Activated CD4-positive, alpha-beta T cell treated with anti-CD3 and anti-CD28 coated beads, Interleukin-2, amount 10 ng/mL, durations not matched to agents 7 days and 5 days (primary cell): ENCODE measurements around the gene KAZN. TPM values are rescaled to one million over a fixed set of nuclear protein-coding genes. Genes with fewer than 3 reads are reported as not detected.
A peak's percentile ranks its signal among the peaks of the same experiment; 100 is the strongest.
"Not testable (repeated sequence)": the region's sequence is repeated elsewhere in the genome, so short reads cannot be mapped to it uniquely, and the experiment has no call there.

Experiments used
- CTCF ChIA-PET: fragments of 350-600 bp; sonication (Branson Sonifier 250); formaldehyde crosslinking; loops from one replicate; lab custom pipeline; 2021; ENCODE audit warnings: antibody characterized with exemption; lab: Charles Lee
- POLR2A ChIA-PET: fragments of 350-600 bp; sonication (Branson Sonifier 250); formaldehyde crosslinking; loops from one replicate; lab custom pipeline; 2021; ENCODE audit warnings: antibody characterized with exemption; lab: Charles Lee
- DNase-seq: peaks from one replicate; pipeline ENCODE4 v3.0.0-alpha.2; 2020
- H3K27ac Mint-ChIP-seq: one replicate; pipeline ENCODE4 v1.8.0; 2021; ENCODE audit warnings: mild to moderate bottlenecking, moderate library complexity, mixed read lengths
- H3K27me3 Mint-ChIP-seq: one replicate; pipeline ENCODE4 v1.8.0; 2021; ENCODE audit warnings: mixed read lengths
- H3K36me3 Mint-ChIP-seq: one replicate; pipeline ENCODE4 v1.8.0; 2021; ENCODE audit warnings: low read depth, mixed read lengths
- H3K4me1 Mint-ChIP-seq: one replicate; pipeline ENCODE4 v1.8.0; 2021; ENCODE audit warnings: mixed read lengths
- H3K4me3 Mint-ChIP-seq: one replicate; pipeline ENCODE4 v1.8.0; 2021; ENCODE audit warnings: mild to moderate bottlenecking, moderate library complexity, mixed read lengths
- H3K9me3 Mint-ChIP-seq: one replicate; pipeline ENCODE4 v1.8.0; 2021; ENCODE audit warnings: mixed read lengths
- total RNA-seq, 2 experiments: library from RNA; stranded (reverse); gene quantifications; one replicate each; pipeline ENCODE4 v1.2.3, GENCODE V29; 2021

KAZN gene
- total RNA-seq, 2 experiments from 2014 or later: 0.21 to 0.22 TPM

DNA sequence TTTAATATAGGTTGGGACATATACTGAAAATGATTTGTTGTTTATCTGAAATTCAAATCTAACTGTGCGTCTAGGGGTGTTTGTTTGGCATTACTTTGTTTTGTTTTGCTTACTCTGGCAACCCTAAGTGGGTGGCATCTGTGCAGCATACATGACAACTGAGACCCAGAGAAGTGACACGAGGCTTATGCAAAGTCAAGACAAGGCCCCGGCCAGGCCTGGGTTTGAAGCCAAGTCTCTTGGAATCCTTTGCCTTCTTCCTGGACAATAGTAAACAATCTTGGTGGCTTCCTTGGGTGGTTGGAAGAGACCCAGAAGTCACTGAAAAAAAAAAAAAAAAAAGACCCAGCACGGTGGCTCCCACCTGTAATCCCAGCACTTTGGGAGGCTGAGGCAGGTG is 357.5 kb downstream of the KAZN start:
- no peak overlapping the region for H3K27ac Mint-ChIP-seq
- no peak for DNase-seq
- POLR2A ChIA-PET: no interaction called here
- H3K4me1 Mint-ChIP-seq: no peaks in the 10 kb centered on the region
- no peaks in the 10 kb centered on the region for H3K27me3 Mint-ChIP-seq
- H3K9me3 Mint-ChIP-seq: no peaks in the 10 kb centered on the region
- no peak overlapping the region for H3K4me3 Mint-ChIP-seq
- no peaks in the 10 kb centered on the region for H3K36me3 Mint-ChIP-seq
- CTCF ChIA-PET: no interaction called here

GRCh38 chr1:14956579-14957195 is 358.2 kb downstream of the KAZN start:
- H3K27ac Mint-ChIP-seq: no peak overlapping the region
- ChIA-PET POLR2A (no interaction called here), CTCF (no interaction called here)
- no peak overlapping the region for H3K4me3 Mint-ChIP-seq
- H3K36me3 Mint-ChIP-seq: no peaks in the 10 kb centered on the region
- DNase-seq: no peak
- H3K27me3 Mint-ChIP-seq: no peaks in the 10 kb centered on the region
- H3K9me3 Mint-ChIP-seq: no peaks in the 10 kb centered on the region
- H3K4me1 Mint-ChIP-seq: no peaks in the 10 kb centered on the region

DNA sequence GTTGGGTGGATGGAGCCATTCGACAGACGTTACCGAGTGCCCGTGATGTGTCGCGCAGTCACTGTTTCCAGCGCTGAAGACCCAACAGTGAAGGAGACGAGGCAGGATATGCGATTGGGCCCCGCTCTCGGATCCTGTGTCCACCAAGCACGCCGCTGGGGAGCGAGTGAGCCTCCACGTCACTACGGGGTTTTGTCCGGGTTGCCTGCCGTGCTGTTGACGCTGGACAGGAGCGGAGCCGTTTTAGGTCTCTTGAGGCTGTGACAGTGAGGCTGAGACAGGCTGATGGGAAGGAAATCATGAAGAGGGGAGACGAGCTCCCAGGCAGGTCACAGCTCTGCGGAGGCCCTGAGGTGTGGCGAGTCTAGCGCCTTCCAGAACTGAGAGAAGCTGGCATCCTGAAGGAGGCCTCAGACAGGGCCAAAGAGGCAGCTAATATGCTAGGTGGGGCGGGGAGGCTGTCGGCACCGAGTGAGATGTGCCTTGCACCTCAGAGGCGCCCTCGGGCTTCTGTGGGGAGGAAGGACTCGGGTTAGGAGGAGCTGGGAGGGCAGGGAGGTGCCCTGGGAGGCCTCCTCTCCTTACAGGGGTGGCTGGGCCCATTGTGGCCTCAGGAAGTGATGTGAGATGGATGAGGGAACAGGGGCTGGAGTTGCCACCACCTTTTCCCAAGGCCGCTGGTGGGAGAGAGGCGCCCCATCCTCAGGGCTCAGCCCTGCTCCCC is 359.1 kb downstream of the KAZN start:
- POLR2A ChIA-PET: no interaction called here

GRCh38 chr1:14958249-14959058 is 360.0 kb downstream of the KAZN start:
- CTCF ChIA-PET: no interaction called here
- no peaks in the 10 kb centered on the region for H3K36me3 Mint-ChIP-seq
- DNase-seq: no peak
- POLR2A ChIA-PET: no interaction called here
- H3K27me3 Mint-ChIP-seq: no peaks in the 10 kb centered on the region
- no peaks in the 10 kb centered on the region for H3K9me3 Mint-ChIP-seq
- no peak overlapping the region for H3K4me3 Mint-ChIP-seq
- H3K4me1 Mint-ChIP-seq: no peaks in the 10 kb centered on the region
- H3K27ac Mint-ChIP-seq: no peak overlapping the region

More for the DNA sequence above, 359.1 kb downstream of the KAZN start:
- Mint-ChIP-seq H3K27me3 (no peaks in the 10 kb centered on the region), H3K4me3 (no peak overlapping the region), H3K27ac (no peak overlapping the region), H3K36me3 (no peaks in the 10 kb centered on the region), H3K4me1 (no peaks in the 10 kb centered on the region), H3K9me3 (no peaks in the 10 kb centered on the region)
- CTCF ChIA-PET: no interaction called here
- no peak for DNase-seq

GRCh38 chr1:14959059-14959694 is 360.7 kb downstream of the KAZN start:
- H3K27ac Mint-ChIP-seq: no peak overlapping the region
- no peak overlapping the region for H3K4me3 Mint-ChIP-seq
- H3K9me3 Mint-ChIP-seq: no peaks in the 10 kb centered on the region
- ChIA-PET CTCF (no interaction called here), POLR2A (no interaction called here)
- H3K27me3 Mint-ChIP-seq: no peaks in the 10 kb centered on the region
- H3K4me1 Mint-ChIP-seq: no peaks in the 10 kb centered on the region
- no peaks in the 10 kb centered on the region for H3K36me3 Mint-ChIP-seq
- DNase-seq: no peak

- Mint-ChIP-seq H3K27ac (no peak overlapping the region), H3K4me3 (no peak overlapping the region), H3K4me1 (no peaks in the 10 kb centered on the region), H3K9me3 (no peaks in the 10 kb centered on the region), H3K27me3 (no peaks in the 10 kb centered on the region), H3K36me3 (no peaks in the 10 kb centered on the region)
- DNase-seq: no peak
- POLR2A ChIA-PET: no interaction called here
- CTCF ChIA-PET: no interaction called here
Observed at GRCh38 chr1:14961661-14962267, 363.3 kb downstream of the KAZN start.

DNA sequence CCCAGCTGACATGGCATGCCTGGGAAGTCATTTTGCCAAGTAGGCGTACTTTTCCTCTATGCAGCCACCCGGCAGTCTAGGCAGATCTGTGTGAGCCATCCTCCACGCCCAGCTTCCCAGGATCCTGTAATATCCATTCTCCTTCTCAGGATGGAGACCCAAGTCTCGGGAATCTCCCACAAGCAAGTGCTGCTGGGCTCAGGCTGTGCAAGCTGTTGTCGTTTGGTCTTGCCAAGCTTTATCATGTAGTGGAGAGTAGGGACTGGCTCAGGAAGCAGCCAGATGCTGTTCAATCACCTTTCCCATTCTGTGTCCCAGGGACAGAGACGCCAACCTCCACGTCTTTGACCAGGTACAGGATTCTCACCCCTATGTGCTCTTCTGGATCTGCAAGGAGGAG is 363.9 kb downstream of the KAZN start:
- POLR2A ChIA-PET: no interaction called here
- no peaks in the 10 kb centered on the region for H3K9me3 Mint-ChIP-seq
- no peaks in the 10 kb centered on the region for H3K27me3 Mint-ChIP-seq
- no peak overlapping the region for H3K27ac Mint-ChIP-seq
- H3K36me3 Mint-ChIP-seq: no peaks in the 10 kb centered on the region
- CTCF ChIA-PET: no interaction called here
- no peaks in the 10 kb centered on the region for H3K4me1 Mint-ChIP-seq
- DNase-seq: no peak
- H3K4me3 Mint-ChIP-seq: no peak overlapping the region

DNA sequence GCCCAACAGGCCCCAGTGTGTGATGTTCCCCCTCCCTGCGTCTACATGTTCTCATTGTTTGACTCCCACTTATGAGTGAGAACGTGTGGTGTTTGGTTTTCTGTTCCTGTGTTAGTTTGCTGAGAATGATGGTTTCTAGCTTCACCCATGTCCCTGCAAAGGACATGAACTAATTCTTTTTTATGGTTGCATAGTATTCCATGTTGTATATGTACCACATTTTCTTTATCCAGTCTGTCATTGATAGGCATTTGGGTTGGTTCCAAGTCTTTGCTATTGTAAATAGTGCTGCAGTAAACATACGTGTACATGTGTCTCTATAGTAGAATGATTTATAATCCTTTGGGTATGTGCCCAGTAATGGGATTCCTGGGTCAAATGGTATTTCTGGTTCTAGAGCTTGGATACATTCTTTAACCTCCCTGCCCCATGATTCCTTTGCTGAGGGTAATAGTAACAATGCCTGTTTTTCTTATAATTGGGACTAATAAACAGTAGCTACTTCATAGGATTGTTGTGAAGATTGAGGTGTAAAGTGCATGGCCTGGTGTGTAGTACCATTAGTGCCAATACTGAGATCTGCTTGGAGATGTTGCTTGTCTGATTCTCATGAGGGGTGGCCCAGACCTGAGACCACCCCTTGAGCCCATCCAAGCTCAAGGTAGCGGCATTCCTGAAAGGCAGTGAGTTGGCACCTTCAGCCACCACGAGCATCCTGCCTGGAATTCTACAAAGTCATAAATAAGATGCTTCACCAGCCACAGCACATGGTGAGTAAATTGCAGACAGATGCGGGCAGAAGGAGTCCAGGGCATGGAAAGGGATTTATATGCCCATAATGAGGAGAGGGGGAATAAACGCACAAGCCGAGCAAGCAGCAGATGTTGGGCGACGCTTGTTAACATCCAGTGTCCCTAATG is 365.6 kb downstream of the KAZN start:
- CTCF ChIA-PET, H3K27me3 Mint-ChIP-seq, DNase-seq, H3K9me3 Mint-ChIP-seq, H3K36me3 Mint-ChIP-seq, H3K4me3 Mint-ChIP-seq, H3K27ac Mint-ChIP-seq, POLR2A ChIA-PET, H3K4me1 Mint-ChIP-seq: not testable (repeated sequence)

GRCh38 chr1:14964711-14965055 is 366.2 kb downstream of the KAZN start:
- no peak for DNase-seq
- H3K9me3 Mint-ChIP-seq: no peaks in the 10 kb centered on the region
- peaks cover 12% of the 10 kb centered on the region for H3K4me1 Mint-ChIP-seq
- POLR2A ChIA-PET: no interaction called here
- no peak overlapping the region for H3K27ac Mint-ChIP-seq
- H3K36me3 Mint-ChIP-seq: no peaks in the 10 kb centered on the region
- no peaks in the 10 kb centered on the region for H3K27me3 Mint-ChIP-seq
- CTCF ChIA-PET: no interaction called here
- no peak overlapping the region for H3K4me3 Mint-ChIP-seq

- H3K36me3 Mint-ChIP-seq: no peaks in the 10 kb centered on the region
- H3K4me1 Mint-ChIP-seq: peaks cover 19% of the 10 kb centered on the region
- no peak overlapping the region for H3K4me3 Mint-ChIP-seq
- H3K9me3 Mint-ChIP-seq: peaks cover under 1% of the 10 kb centered on the region
- no peaks in the 10 kb centered on the region for H3K27me3 Mint-ChIP-seq
- CTCF ChIA-PET: interaction anchor here (0.6 kb wide), 1 partner anchor 1395 kb away, joined by 3 read pairs; no protein-coding TSS in a partner anchor
- DNase-seq: no peak
- H3K27ac Mint-ChIP-seq: no peak overlapping the region
- POLR2A ChIA-PET: no interaction called here
Observed at GRCh38 chr1:14968251-14968851, 369.9 kb downstream of the KAZN start.

- Mint-ChIP-seq H3K27me3 (no peaks in the 10 kb centered on the region), H3K4me1 (peaks cover 19% of the 10 kb centered on the region), H3K27ac (peak overlapping the region; percentile 84), H3K9me3 (peaks cover 4% of the 10 kb centered on the region), H3K36me3 (no peaks in the 10 kb centered on the region), H3K4me3 (no peak overlapping the region)
- peak; percentile 66 for DNase-seq
- CTCF ChIA-PET: no interaction called here
- POLR2A ChIA-PET: no interaction called here
Observed at GRCh38 chr1:14969006-14969405, 370.5 kb downstream of the KAZN start.
